Heart right ventricle (tissue), 16 donors: ENCODE results near the gene GTPBP4. TPM values are rescaled to one million over a fixed set of nuclear protein-coding genes. Genes with fewer than 3 reads are reported as not detected.

Experiments
- ATAC-seq, 8 donors: fragments of 200-7000 bp; cut with Tn5 transposase; one replicate each; pipeline ENCODE4 v1.9.1; 2020; ENCODE audit warnings: mild to moderate bottlenecking in 8 of 8, moderate library complexity in 8 of 8, moderate number of reproducible peaks in 1 of 8
- DNase-seq, 2 donors: peaks; one replicate each; pipeline ENCODE4 v3.0.0-alpha.2; 2020
- H3K27ac ChIP-seq, 10 donors: fragments of 200-600 bp; sonication (generic) in 2 of 10; one replicate each; pipeline versions ENCODE4 v1.5.0 to v1.8.0; 2020 to 2022; ENCODE audit warnings: mild to moderate bottlenecking in 3 of 10
- H3K27me3 ChIP-seq, 7 donors: fragments of 200-600 bp; one replicate each; pipeline ENCODE4 v1.8.0; 2021 to 2022; ENCODE audit warnings: mild to moderate bottlenecking in 2 of 7
- H3K36me3 ChIP-seq, 9 donors: fragments of 200-600 bp; sonication (generic) in 1 of 9; one replicate each; pipeline versions ENCODE4 v1.5.0 to v1.8.0; 2020 to 2022; ENCODE audit warnings: mild to moderate bottlenecking in 2 of 9
- H3K4me1 ChIP-seq, 9 donors: fragments of 200-600 bp; sonication (generic) in 1 of 9; one replicate each; pipeline versions ENCODE4 v1.5.0 to v1.8.0; 2020 to 2022; ENCODE audit warnings: mild to moderate bottlenecking in 4 of 9
- H3K4me3 ChIP-seq, 10 donors: fragments of 200-600 bp; sonication (generic) in 2 of 10; one replicate each; pipeline versions ENCODE4 v1.5.0 to v1.8.0; 2020 to 2022; ENCODE audit warnings: mild to moderate bottlenecking in 7 of 10, moderate library complexity in 2 of 10
- H3K9me3 ChIP-seq, 11 donors: fragments of 200-600 bp in 10 of 11; sonication (generic) in 2 of 11; one replicate each; pipeline versions ENCODE4 v1.5.0 to v1.8.0; 2013 to 2022; ENCODE audit warnings: mild to moderate bottlenecking in 2 of 11, control low read depth in 1 of 11, moderate library complexity in 1 of 11
- WGBS, 2 donors: extraction: QIAGEN DNeasy Blood & Tissue Kit; methylation state at CpG; one replicate each; pipeline ENCODE4 v1.1.7; 2013; ENCODE audit warnings: inconsistent platforms in 1 of 2; 5-methylcytosine and 5-hydroxymethylcytosine counted together
- intact Hi-C, 10 donors: fragments of 100-400 bp; cut with DNase I; formaldehyde crosslinking; loops; one replicate each; pipeline versions ENCODE4 v1.11.1 to v1.14.2; 2022
- polyA plus RNA-seq, 2 donors: library from polyadenylated mRNA; stranded (reverse); fragments of 200-250 nt; gene quantifications; one replicate each; pipeline ENCODE4 v1.2.3, GENCODE V29; 2013
- total RNA-seq, 10 donors: library from RNA; stranded (reverse); fragmentation: NEBNext Ultra II Directional in 3 of 10; extraction: Animal tissue kit (Norgen Biotek cat#: 25700) in 3 of 10; gene quantifications; one replicate each; pipeline versions ENCODE4 v1.2.1 to v1.2.4, GENCODE V29; 2021 to 2023
- TF ChIP-seq, protein P1 (sequence below), 9 donors: fragments of 200-600 bp; sonication (generic) in 2 of 9; IDR thresholded peaks; one replicate each; pipeline versions ENCODE4 v1.5.0 to v1.8.0; 2021 to 2022; ENCODE audit warnings: antibody characterized with exemption in 9 of 9, mild to moderate bottlenecking in 5 of 9, moderate library complexity in 1 of 9
- donor health status: Arrhythmogenic right ventricular cardiomyopathy.
- donor health status: ischemic (EF 13 %, LVEDD 7.1; RV severe dilation, severe dysfunction).
- donor health status: healthy with polysubstance abuse.
- donor health status: DM: no; HTN: yes; CAD: no.
- donor health status: DM: no; HTN: no; CAD: no.
- donor health status: ischemic (EF 25% LVEDD 6.9; RV normal size, moderate dysfunction).
- donor health status: ischemic (EF 25% LVEDD 5.7; RV mildly dilated, moderate dysfunction).
- donor health status: healthy.
- donor health status: DM: yes; HTN: yes; CAD: no.
- donor health status: Ischemic cardiomyopathy.
- donor health status: ischemic (EF 35%, LVEDD 5.7; RV mildly dilated, moderate dysfunction).
- donor health status: nonischemic (EF 11% LVEDD 7.7; RV severe dilation, severe dysfunction).
- donor health status: DM: yes; HTN: yes; CAD: no.
- donor health status: PGD.
- donor health status: ischemic (EF 29% LVEDD 5.4; RV normal size, mild dysfunction).
- donor health status: nonischemic (EF 23%, LVEDD 6.1; RV moderate dilation, normal function).

The GTPBP4 gene
- total and polyA plus RNA-seq, 12 donors: 13.0 to 44.9 (median 29.4) TPM

- Histone ChIP-seq H3K27me3 (no peaks in the 10 kb centered on the region), H3K36me3 (peaks cover 0 to 12% (median 0%) of the 10 kb centered on the region in 9 donors), H3K9me3 (no peaks in the 10 kb centered on the region), H3K4me3 (no peak overlapping the region), H3K27ac (peak overlapping the region in 1 of 10 donors; percentile 11), H3K4me1 (peaks cover 9 to 39% (median 29%) of the 10 kb centered on the region in 9 donors)
- ATAC-seq: no peak
- TF ChIP-seq, protein P1, sequence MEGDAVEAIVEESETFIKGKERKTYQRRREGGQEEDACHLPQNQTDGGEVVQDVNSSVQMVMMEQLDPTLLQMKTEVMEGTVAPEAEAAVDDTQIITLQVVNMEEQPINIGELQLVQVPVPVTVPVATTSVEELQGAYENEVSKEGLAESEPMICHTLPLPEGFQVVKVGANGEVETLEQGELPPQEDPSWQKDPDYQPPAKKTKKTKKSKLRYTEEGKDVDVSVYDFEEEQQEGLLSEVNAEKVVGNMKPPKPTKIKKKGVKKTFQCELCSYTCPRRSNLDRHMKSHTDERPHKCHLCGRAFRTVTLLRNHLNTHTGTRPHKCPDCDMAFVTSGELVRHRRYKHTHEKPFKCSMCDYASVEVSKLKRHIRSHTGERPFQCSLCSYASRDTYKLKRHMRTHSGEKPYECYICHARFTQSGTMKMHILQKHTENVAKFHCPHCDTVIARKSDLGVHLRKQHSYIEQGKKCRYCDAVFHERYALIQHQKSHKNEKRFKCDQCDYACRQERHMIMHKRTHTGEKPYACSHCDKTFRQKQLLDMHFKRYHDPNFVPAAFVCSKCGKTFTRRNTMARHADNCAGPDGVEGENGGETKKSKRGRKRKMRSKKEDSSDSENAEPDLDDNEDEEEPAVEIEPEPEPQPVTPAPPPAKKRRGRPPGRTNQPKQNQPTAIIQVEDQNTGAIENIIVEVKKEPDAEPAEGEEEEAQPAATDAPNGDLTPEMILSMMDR (IDR thresholded peaks at IDR 0.05): no peak
- DNase-seq: no peak
- intact Hi-C loops: loop anchor here in 8 of 10 donors (5.0 to 10.0 kb wide), 7 partner anchors 49 to 474 kb away; partner anchors contain the start of gene LARP4B (in 5 of the 8)
- WGBS, 2 donors: 78 to 79% methylated on average over 7 of the region's 7 CpGs
Observed at GRCh38 chr10:986137-986825, 2.0 kb upstream of the GTPBP4 start.

- H3K4me3 ChIP-seq: peak overlapping the region; percentile 56 to 90 (median 80)
- DNase-seq: no peak
- H3K4me1 ChIP-seq: peaks cover 9 to 39% (median 29%) of the 10 kb centered on the region in 9 donors
- ATAC-seq: no peak
- H3K9me3 ChIP-seq: no peaks in the 10 kb centered on the region
- peak overlapping the region in 9 of 10 donors; percentile 86 to 97 (median 94) for H3K27ac ChIP-seq
- no peaks in the 10 kb centered on the region for H3K27me3 ChIP-seq
- TF ChIP-seq, protein P1 (IDR thresholded peaks at IDR 0.05): no peak
- peaks cover 0 to 12% (median 0%) of the 10 kb centered on the region in 9 donors for H3K36me3 ChIP-seq
- WGBS, 2 donors: 75 to 76% methylated on average over 14 of the region's 14 CpGs
- intact Hi-C loops: loop anchor here in 8 of 10 donors (5.0 to 10.0 kb wide), 7 partner anchors 50 to 475 kb away; partner anchors contain the start of gene LARP4B (in 5 of the 8)
Observed at GRCh38 chr10:986881-987619, 1.2 kb upstream of the GTPBP4 start.

DNA sequence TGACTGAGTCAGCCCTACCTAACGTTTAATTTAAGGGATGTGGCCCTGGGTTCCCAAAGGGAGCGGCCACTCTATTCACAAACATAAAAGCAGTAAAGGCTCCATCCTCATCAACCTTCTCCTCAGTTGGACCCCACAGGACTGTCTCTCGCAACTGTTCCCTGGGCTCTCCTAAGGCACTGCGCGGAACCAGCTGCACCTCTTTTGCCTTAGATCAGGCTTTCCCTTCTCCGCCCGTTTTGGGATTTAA is 689 bp upstream of the GTPBP4 start:
- intact Hi-C loops: loop anchor here in 8 of 10 donors (5.0 to 10.0 kb wide), 7 partner anchors 50 to 475 kb away; partner anchors contain the start of gene LARP4B (in 5 of the 8)
- Histone ChIP-seq H3K4me1 (peaks cover 9 to 39% (median 29%) of the 10 kb centered on the region in 9 donors), H3K36me3 (peaks cover 0 to 14% (median 0%) of the 10 kb centered on the region in 9 donors), H3K27ac (peak overlapping the region; percentile 86 to 97 (median 94)), H3K27me3 (no peaks in the 10 kb centered on the region), H3K4me3 (peak overlapping the region; percentile 56 to 90 (median 80)), H3K9me3 (no peaks in the 10 kb centered on the region)
- 3% methylated on average over 7 of the region's 7 CpGs for WGBS, 2 donors
- DNase-seq: no peak
- TF ChIP-seq, protein P1 (IDR thresholded peaks at IDR 0.05): no peak
- peak in 3 of 8 donors; percentile 19 to 36 (median 28) for ATAC-seq
